Stimulated activated CD8-positive, alpha-beta memory T cell treated with anti-CD3 and anti-CD28 coated beads, Interleukin-7, amount 100 ng/mL, for 1 hour (primary cell): ENCODE results near the gene ASTN2.

Experiments
- DNase-seq, 2 donors: peaks; one replicate each; pipeline ENCODE4 v3.0.0-alpha.2; 2020; ENCODE audit warnings: low read depth in 2 of 2

Gene ASTN2

GRCh38 chr9:116382053-116382452, 1032.8 kb downstream of the ASTN2 start:
- DNase-seq: no peak

- DNase-seq: no peak
Measured at GRCh38 chr9:116381350-116381749, 1033.5 kb downstream of the ASTN2 start.

GRCh38 chr9:116380496-116380995, 1034.3 kb downstream of the ASTN2 start:
- DNase-seq: no peak

GRCh38 chr9:116379821-116380220, 1035.0 kb downstream of the ASTN2 start:
- no peak for DNase-seq

GRCh38 chr9:116378873-116379272, 1036.0 kb downstream of the ASTN2 start:
- no peak for DNase-seq

- no peak for DNase-seq
Measured at GRCh38 chr9:116377179-116377798, 1037.6 kb downstream of the ASTN2 start.
